Bone marrow (tissue), 2 donors: ENCODE measurements around the gene DEUP1.
"Not testable (repeated sequence)": the region's sequence is repeated elsewhere in the genome, so short reads cannot be mapped to it uniquely, and the experiment has no call there.

ENCODE experiments used
- DNase-seq, 2 donors: peaks; one replicate each; lab custom pipeline; 2025; lab: John Stamatoyannopoulos, UW

Gene DEUP1

GRCh38 chr11:93330446-93330984, at the start of gene DEUP1:
DEUP1 (plus strand) TSS chr11:93330742; CDS start chr11:93332260, 1,518 bp downstream.
- DNase-seq, result no peak

GRCh38 chr11:93285430-93285829, 45.1 kb upstream of the DEUP1 start:
- DNase-seq, result no peak

GRCh38 chr11:93287434-93287833, 43.1 kb upstream of the DEUP1 start:
- no peak for DNase-seq

GRCh38 chr11:93288079-93288478, 42.5 kb upstream of the DEUP1 start:
- DNase-seq, result no peak

- no peak for DNase-seq
These were observed 41.8 kb upstream of the DEUP1 start for GRCh38 chr11:93288767-93289166.

- no peak for DNase-seq
These were observed 40.6 kb upstream of the DEUP1 start for GRCh38 chr11:93289782-93290463.

GRCh38 chr11:93291110-93291509, 39.4 kb upstream of the DEUP1 start:
- no peak for DNase-seq

GRCh38 chr11:93291898-93292297, 38.6 kb upstream of the DEUP1 start:
- DNase-seq, result no peak

GRCh38 chr11:93295921-93296575, 34.5 kb upstream of the DEUP1 start:
- no peak for DNase-seq

- DNase-seq, result no peak
These were observed 26.9 kb upstream of the DEUP1 start for GRCh38 chr11:93303689-93304088.

GRCh38 chr11:93314399-93314798, 16.1 kb upstream of the DEUP1 start:
- not testable (repeated sequence) for DNase-seq

- DNase-seq, result no peak
These were observed 11.2 kb upstream of the DEUP1 start for GRCh38 chr11:93319224-93319839.

GRCh38 chr11:93320230-93320629, 10.3 kb upstream of the DEUP1 start:
- no peak for DNase-seq

- no peak for DNase-seq
These were observed 8.3 kb upstream of the DEUP1 start for GRCh38 chr11:93322207-93322606.

GRCh38 chr11:93323747-93324146, 6.8 kb upstream of the DEUP1 start:
- DNase-seq, result no peak

GRCh38 chr11:93324500-93324899, 6.0 kb upstream of the DEUP1 start:
- DNase-seq, result no peak

GRCh38 chr11:93326681-93327080, 3.9 kb upstream of the DEUP1 start:
- no peak for DNase-seq

GRCh38 chr11:93329936-93330445, 551 bp upstream of the DEUP1 start:
- DNase-seq, result no peak

- DNase-seq, result no peak
These were observed 9.7 kb downstream of the DEUP1 start for GRCh38 chr11:93340223-93340622.

- DNase-seq, result no peak
These were observed 14.4 kb downstream of the DEUP1 start for GRCh38 chr11:93344855-93345333.

- no peak for DNase-seq
These were observed 18.4 kb downstream of the DEUP1 start for GRCh38 chr11:93348930-93349329.

GRCh38 chr11:93350835-93351234, 20.3 kb downstream of the DEUP1 start:
- no peak for DNase-seq

- DNase-seq, result no peak
These were observed 28.9 kb downstream of the DEUP1 start for GRCh38 chr11:93359396-93359795.
